NCI-H524 (cell line): ENCODE measurements around the gene POR.
"Not testable (repeated sequence)": the region's sequence is repeated elsewhere in the genome, so short reads cannot be mapped to it uniquely, and the experiment has no call there.

ENCODE experiments used
- DNase-seq, 2 experiments: peaks; one replicate each; lab custom pipeline; 2025; lab: John Stamatoyannopoulos, UW

POR gene

GRCh38 chr7:76029682-76030081, 114.7 kb downstream of the POR start:
- DNase-seq: not testable (repeated sequence)

DNA sequence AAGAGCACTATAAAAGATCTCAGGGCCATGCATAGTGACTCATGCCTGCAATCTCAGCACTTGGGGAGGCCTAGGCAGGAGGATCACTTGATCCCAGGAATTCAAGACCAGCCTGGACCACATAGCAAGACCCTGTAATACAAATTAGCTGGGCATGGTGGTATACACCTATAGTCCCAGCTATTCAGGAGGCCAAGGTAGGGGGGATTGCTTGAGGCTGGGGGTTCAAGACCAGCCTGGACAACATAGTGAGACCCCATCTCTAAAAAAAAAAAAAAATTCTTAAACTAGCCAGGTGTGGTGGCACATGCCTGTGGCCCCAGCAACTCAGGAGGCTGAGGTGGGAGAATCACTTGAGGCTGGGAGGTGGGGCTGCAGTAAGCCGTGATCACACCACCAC, 117.0 kb downstream of the POR start:
- DNase-seq: no peak
